KMS-11 (cell line): ENCODE data around the gene NCEH1.
A peak's percentile ranks its signal among the peaks of the same experiment; 100 is the strongest.

ENCODE experiments used
- H2AFZ ChIP-seq: fragments of 200-600 bp; sonication (generic); 2 replicates; pipeline ENCODE4 v1.6.1; 2016; ENCODE audit warnings: antibody characterized with exemption, mixed run types, low read depth
- H3K27ac ChIP-seq: fragments of 200-600 bp; sonication (generic); 2 replicates; pipeline ENCODE4 v1.6.1; 2016; ENCODE audit warnings: mild to moderate bottlenecking, mixed run types
- H3K27me3 ChIP-seq: fragments of 200-600 bp; sonication (generic); 2 replicates; pipeline ENCODE4 v1.6.1; 2017; ENCODE audit warnings: mild to moderate bottlenecking, low read depth, mixed run types, moderate library complexity; ENCODE audit not compliant: insufficient read depth
- H3K36me3 ChIP-seq: fragments of 200-600 bp; sonication (generic); 2 replicates; pipeline ENCODE4 v1.6.1; 2017; ENCODE audit warnings: mild to moderate bottlenecking, mixed run types; ENCODE audit not compliant: insufficient read depth
- H3K4me1 ChIP-seq: fragments of 200-600 bp; sonication (generic); 2 replicates; pipeline ENCODE4 v1.6.1; 2016; ENCODE audit warnings: mild to moderate bottlenecking, low read depth, mixed run types; ENCODE audit not compliant: poor library complexity, severe bottlenecking
- H3K4me2 ChIP-seq: fragments of 200-600 bp; sonication (generic); 2 replicates; pipeline ENCODE4 v1.7.0; 2016; ENCODE audit warnings: mild to moderate bottlenecking, mixed run types
- H3K4me3 ChIP-seq: fragments of 200-600 bp; sonication (generic); IDR thresholded peaks from 2 replicates; pipeline ENCODE4 v1.6.1; 2017; ENCODE audit warnings: low read depth, low read length, mixed read lengths; ENCODE audit not compliant: insufficient read depth
- H3K79me2 ChIP-seq: fragments of 200-600 bp; sonication (generic); 2 replicates; pipeline ENCODE4 v1.6.1; 2016; ENCODE audit warnings: low read depth, mixed run types; ENCODE audit not compliant: insufficient read depth
- H3K9ac ChIP-seq: fragments of 200-600 bp; sonication (generic); 2 replicates; pipeline ENCODE4 v1.6.1; 2016; ENCODE audit warnings: mild to moderate bottlenecking, mixed run types
- H4K20me1 ChIP-seq: fragments of 200-600 bp; sonication (generic); 2 replicates; pipeline ENCODE4 v1.6.1; 2016; ENCODE audit warnings: mild to moderate bottlenecking, mixed run types; ENCODE audit not compliant: insufficient read depth
- TF ChIP-seq, protein P1 (sequence below): fragments of 200-600 bp; sonication (generic); conservative IDR thresholded peaks from 2 replicates; pipeline ENCODE4 v1.6.1; 2017; ENCODE audit warnings: low read depth, mild to moderate bottlenecking, antibody characterized with exemption, low read length, moderate library complexity, mixed read lengths

Gene NCEH1

GRCh38 chr3:172751175-172751704 lies 40.4 kb upstream of the NCEH1 start:
- Histone ChIP-seq H3K36me3 (no peaks in the 10 kb centered on the region; the same call in 1 of the 2 replicates), H4K20me1 (no peaks in the 10 kb centered on the region), H3K4me2 (peak overlapping the region; percentile 88), H2AFZ (peak overlapping the region; percentile 91), H3K9ac (peak overlapping the region; percentile 96), H3K4me1 (peaks cover 14% of the 10 kb centered on the region), H3K4me3 (peak overlapping the region; percentile 85), H3K79me2 (peaks cover 42% of the 10 kb centered on the region), H3K27me3 (no peaks in the 10 kb centered on the region), H3K27ac (peak overlapping the region; percentile 90)
- TF ChIP-seq, protein P1, sequence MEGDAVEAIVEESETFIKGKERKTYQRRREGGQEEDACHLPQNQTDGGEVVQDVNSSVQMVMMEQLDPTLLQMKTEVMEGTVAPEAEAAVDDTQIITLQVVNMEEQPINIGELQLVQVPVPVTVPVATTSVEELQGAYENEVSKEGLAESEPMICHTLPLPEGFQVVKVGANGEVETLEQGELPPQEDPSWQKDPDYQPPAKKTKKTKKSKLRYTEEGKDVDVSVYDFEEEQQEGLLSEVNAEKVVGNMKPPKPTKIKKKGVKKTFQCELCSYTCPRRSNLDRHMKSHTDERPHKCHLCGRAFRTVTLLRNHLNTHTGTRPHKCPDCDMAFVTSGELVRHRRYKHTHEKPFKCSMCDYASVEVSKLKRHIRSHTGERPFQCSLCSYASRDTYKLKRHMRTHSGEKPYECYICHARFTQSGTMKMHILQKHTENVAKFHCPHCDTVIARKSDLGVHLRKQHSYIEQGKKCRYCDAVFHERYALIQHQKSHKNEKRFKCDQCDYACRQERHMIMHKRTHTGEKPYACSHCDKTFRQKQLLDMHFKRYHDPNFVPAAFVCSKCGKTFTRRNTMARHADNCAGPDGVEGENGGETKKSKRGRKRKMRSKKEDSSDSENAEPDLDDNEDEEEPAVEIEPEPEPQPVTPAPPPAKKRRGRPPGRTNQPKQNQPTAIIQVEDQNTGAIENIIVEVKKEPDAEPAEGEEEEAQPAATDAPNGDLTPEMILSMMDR, result no peak

DNA sequence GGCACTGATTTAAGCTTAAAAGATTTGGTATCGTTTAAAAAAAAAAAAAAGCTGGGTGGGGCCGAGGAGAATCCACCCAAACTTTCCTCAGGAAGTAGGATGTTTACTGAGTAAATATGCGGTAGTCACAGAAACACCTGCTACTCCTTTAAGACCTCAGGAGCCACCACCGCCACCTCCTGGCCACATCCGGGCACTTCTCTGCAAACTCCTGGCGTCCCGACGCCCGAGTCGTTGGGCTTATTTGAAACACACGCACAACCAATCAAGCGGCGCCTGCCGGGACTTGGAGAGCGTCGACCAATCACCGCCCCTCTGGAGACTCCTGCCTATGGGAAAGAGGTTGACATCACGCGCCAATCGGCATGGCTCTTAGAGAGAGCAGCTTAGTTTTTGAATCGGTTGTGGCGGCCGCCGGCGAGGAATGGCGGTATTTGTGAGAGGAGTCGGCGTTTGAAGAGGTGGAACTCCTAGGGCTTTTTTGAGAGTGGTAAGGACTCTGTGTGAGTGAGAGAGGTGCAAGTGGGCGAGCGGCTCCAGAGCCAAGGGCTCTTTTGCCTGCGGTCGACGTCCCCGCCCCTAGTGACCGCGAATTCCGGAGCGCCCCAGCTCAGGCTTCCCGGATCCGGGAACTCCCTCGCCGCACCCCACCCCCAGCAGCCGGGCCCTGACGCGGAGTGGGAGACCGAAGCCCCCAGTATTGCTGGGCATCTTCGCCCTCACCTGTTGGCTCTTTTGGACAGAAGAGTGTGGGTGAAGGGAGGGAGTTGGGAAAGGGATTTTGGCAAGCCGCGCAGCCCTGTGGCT lies 39.7 kb upstream of the NCEH1 start, which contains the start of gene ECT2:
TSS of gene ECT2 (plus strand) at position 359 of the 807 bp plus-strand sequence. CDS start 3,805 bp downstream, outside the sequence.
- Histone ChIP-seq H3K79me2 (peaks cover 42% of the 10 kb centered on the region), H4K20me1 (no peaks in the 10 kb centered on the region), H3K27me3 (no peaks in the 10 kb centered on the region), H3K9ac (peak within 1 kb of the TSS; percentile 96), H3K36me3 (no peaks in the 10 kb centered on the region; the same call in 1 of the 2 replicates), H2AFZ (peak within 1 kb of the TSS; percentile 94), H3K4me3 (peak within 1 kb of the TSS; percentile 85), H3K4me1 (peaks cover 14% of the 10 kb centered on the region), H3K27ac (peak within 1 kb of the TSS; percentile 90), H3K4me2 (peak within 1 kb of the TSS; percentile 92)
- TF ChIP-seq, protein P1, result peak; percentile 77

- peak overlapping the region; percentile 94 for H2AFZ ChIP-seq
- H3K4me1 ChIP-seq, result peaks cover 14% of the 10 kb centered on the region
- H3K4me2 ChIP-seq, result peak overlapping the region; percentile 92
- H3K27me3 ChIP-seq, result no peaks in the 10 kb centered on the region
- peaks cover 42% of the 10 kb centered on the region for H3K79me2 ChIP-seq
- no peaks in the 10 kb centered on the region; the same call in 1 of the 2 replicates for H3K36me3 ChIP-seq
- no peaks in the 10 kb centered on the region for H4K20me1 ChIP-seq
- no peak overlapping the region for H3K4me3 ChIP-seq
- TF ChIP-seq, protein P1, result no peak
- peak overlapping the region; percentile 90 for H3K27ac ChIP-seq
- H3K9ac ChIP-seq, result peak overlapping the region; percentile 96
These were observed 39.2 kb upstream of the NCEH1 start for GRCh38 chr3:172750069-172750367.

DNA sequence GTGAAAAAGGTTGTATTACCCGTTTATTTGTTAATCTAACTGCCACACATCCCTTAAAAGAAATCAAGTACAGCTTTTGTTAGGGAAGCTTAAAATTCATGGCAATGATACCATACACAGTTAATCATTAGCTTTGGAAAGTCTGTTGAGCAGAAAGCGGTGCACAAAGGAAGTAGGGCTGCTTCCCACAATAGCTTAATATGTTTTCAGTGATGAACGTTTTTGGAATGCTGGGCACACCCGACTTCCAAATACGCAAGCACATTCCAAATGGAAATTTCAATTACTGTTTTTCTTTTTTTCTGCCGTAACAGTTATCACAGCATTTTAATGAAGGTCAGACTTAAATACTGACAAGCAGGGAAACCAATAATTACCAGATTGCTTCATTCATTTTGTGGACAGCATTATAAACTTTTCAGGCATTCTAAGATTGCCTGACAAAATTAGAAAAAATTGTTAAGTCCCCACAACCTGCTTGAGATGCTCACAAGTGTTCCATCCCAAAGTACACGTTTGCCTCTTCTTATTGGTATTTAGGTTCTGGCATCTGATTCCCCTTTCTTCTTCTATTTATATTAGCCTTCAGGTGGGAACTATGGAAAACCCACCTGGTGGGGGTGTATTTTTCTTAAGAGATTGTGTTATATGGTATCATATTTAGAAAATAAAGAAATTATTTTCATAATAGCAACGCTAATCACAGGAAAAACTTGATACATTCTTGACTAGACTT lies 38.5 kb upstream of the NCEH1 start:
- Histone ChIP-seq H3K4me2 (peak overlapping the region; percentile 92), H3K36me3 (no peaks in the 10 kb centered on the region; the same call in 1 of the 2 replicates), H3K4me3 (no peak overlapping the region), H3K27ac (peak overlapping the region; percentile 90), H3K27me3 (no peaks in the 10 kb centered on the region), H4K20me1 (no peaks in the 10 kb centered on the region), H2AFZ (peak overlapping the region; percentile 94), H3K9ac (peak overlapping the region; percentile 96; the same call in 1 of the 2 replicates), H3K79me2 (peaks cover 37% of the 10 kb centered on the region), H3K4me1 (peaks cover 14% of the 10 kb centered on the region)
- TF ChIP-seq, protein P1, result no peak
